H9 (cell line): ENCODE results near the gene GALNT10. TPM values are rescaled to one million over a fixed set of nuclear protein-coding genes. Genes with fewer than 3 reads are reported as not detected.

Experiments
- DNase-seq: peaks from one replicate; pipeline ENCODE4 v3.0.0-alpha.2; 2017
- H2AFZ ChIP-seq: one replicate; pipeline ENCODE4 v1.6.1; 2013; ENCODE audit warnings: mild to moderate bottlenecking, low read length, control low read depth, moderate library complexity
- H2AK5ac ChIP-seq: 2 replicates; pipeline ENCODE4 v1.6.1; 2013; ENCODE audit warnings: low read length, control low read depth, mixed read lengths; ENCODE audit not compliant: insufficient read length
- H2BK120ac ChIP-seq: one replicate; pipeline ENCODE4 v1.6.1; 2013; ENCODE audit warnings: low read depth, mild to moderate bottlenecking, low read length, control low read depth, inconsistent platforms; ENCODE audit not compliant: poor library complexity, severe bottlenecking
- H2BK12ac ChIP-seq: 2 replicates; pipeline ENCODE4 v1.6.1; 2013; ENCODE audit warnings: low read length, control low read depth, mixed read lengths, low read depth; ENCODE audit not compliant: insufficient read length
- H2BK15ac ChIP-seq: 2 replicates; pipeline ENCODE4 v1.6.1; 2013; ENCODE audit warnings: low read depth, low read length, control low read depth
- H2BK20ac ChIP-seq: one replicate; pipeline ENCODE4 v1.6.1; 2013; ENCODE audit warnings: low read depth, mild to moderate bottlenecking, low read length, control low read depth, inconsistent platforms; ENCODE audit not compliant: poor library complexity, severe bottlenecking
- H2BK5ac ChIP-seq: 2 replicates; pipeline ENCODE4 v1.6.1; 2013; ENCODE audit warnings: low read length, control low read depth, mixed read lengths; ENCODE audit not compliant: insufficient read length
- H3K14ac ChIP-seq: 2 replicates; pipeline ENCODE4 v1.6.1; 2013; ENCODE audit warnings: low read length, control low read depth; ENCODE audit not compliant: insufficient read depth
- H3K18ac ChIP-seq: 2 replicates; pipeline ENCODE4 v1.6.1; 2013; ENCODE audit warnings: low read depth, mild to moderate bottlenecking, mixed read lengths, low read length, control low read depth; ENCODE audit not compliant: insufficient read length
- H3K23ac ChIP-seq: 2 replicates; pipeline ENCODE4 v1.6.1; 2013; ENCODE audit warnings: low read length, control low read depth, mixed read lengths, low read depth; ENCODE audit not compliant: insufficient read length
- H3K23me2 ChIP-seq: 2 replicates; pipeline ENCODE4 v1.6.1; 2013; ENCODE audit warnings: low read depth, mild to moderate bottlenecking, mixed read lengths, low read length, control low read depth; ENCODE audit not compliant: insufficient read length, poor library complexity, severe bottlenecking
- H3K27ac ChIP-seq: 2 replicates; pipeline ENCODE4 v1.5.1; 2013; ENCODE audit warnings: low read length, control low read depth, mixed read lengths, low read depth; ENCODE audit not compliant: insufficient read length
- H3K27me3 ChIP-seq: 2 replicates; pipeline ENCODE4 v1.6.1; 2013; ENCODE audit warnings: low read length, control low read depth, inconsistent platforms; ENCODE audit not compliant: insufficient read depth
- H3K4ac ChIP-seq: 2 replicates; pipeline ENCODE4 v1.6.1; 2013; ENCODE audit warnings: low read depth, mild to moderate bottlenecking, control low read depth, inconsistent platforms, low read length, moderate library complexity
- H3K4me1 ChIP-seq: 2 replicates; pipeline ENCODE4 v1.6.1; 2013; ENCODE audit warnings: low read length, control low read depth, inconsistent platforms; ENCODE audit not compliant: insufficient read depth
- H3K4me2 ChIP-seq: 2 replicates; pipeline ENCODE4 v1.6.1; 2013; ENCODE audit warnings: low read length, control low read depth, mixed read lengths; ENCODE audit not compliant: insufficient read length, insufficient read depth
- H3K56ac ChIP-seq: 2 replicates; pipeline ENCODE4 v1.6.1; 2013; ENCODE audit warnings: low read depth, mild to moderate bottlenecking, mixed read lengths, low read length, control low read depth; ENCODE audit not compliant: insufficient read length
- H3K79me1 ChIP-seq: 2 replicates; pipeline ENCODE4 v1.6.1; 2013; ENCODE audit warnings: low read depth, mild to moderate bottlenecking, moderate library complexity, low read length, control low read depth, inconsistent platforms; ENCODE audit not compliant: insufficient read depth, poor library complexity, severe bottlenecking
- H3K79me2 ChIP-seq: 2 replicates; pipeline ENCODE4 v1.6.1; 2013; ENCODE audit warnings: low read length, control low read depth, inconsistent platforms; ENCODE audit not compliant: insufficient read depth
- H3K9ac ChIP-seq: 2 replicates; pipeline ENCODE4 v1.6.1; 2013; ENCODE audit warnings: low read length, control low read depth, mixed read lengths; ENCODE audit not compliant: insufficient read length; ENCODE audit errors: extremely low read depth
- H3K9me3 ChIP-seq: one replicate; pipeline ENCODE4 v1.6.1; 2013; ENCODE audit warnings: low read depth, low read length, inconsistent platforms; ENCODE audit not compliant: control insufficient read depth
- H3T11ph ChIP-seq: one replicate; pipeline ENCODE4 v1.6.1; 2013; ENCODE audit warnings: mild to moderate bottlenecking, low read length, control low read depth, inconsistent platforms
- H4K20me1 ChIP-seq: one replicate; pipeline ENCODE4 v1.6.1; 2013; ENCODE audit not compliant: control insufficient read depth, insufficient read length, insufficient read depth
- H4K5ac ChIP-seq: 2 replicates; pipeline ENCODE4 v1.6.1; 2013; ENCODE audit warnings: low read depth, mild to moderate bottlenecking, mixed read lengths, low read length, control low read depth; ENCODE audit not compliant: insufficient read length
- H4K8ac ChIP-seq: replicated peaks from 2 replicates; pipeline ENCODE4 v1.6.1; 2013; ENCODE audit warnings: low read length, control low read depth, mixed read lengths, low read depth; ENCODE audit not compliant: insufficient read length
- H4K91ac ChIP-seq: 2 replicates; pipeline ENCODE4 v1.6.1; 2013; ENCODE audit warnings: low read depth, mild to moderate bottlenecking, moderate library complexity, mixed read lengths, low read length, control low read depth; ENCODE audit not compliant: insufficient read length
- H3K27ac Mint-ChIP-seq, 3 experiments: 2 replicates in 2 of 3; 3 replicates in 1 of 3; pipeline ENCODE4 v1.8.0; 2020 to 2021; ENCODE audit warnings: mixed read lengths in 3 of 3, mild to moderate bottlenecking in 1 of 3, moderate library complexity in 1 of 3
- H3K27me3 Mint-ChIP-seq: 2 replicates; pipeline ENCODE4 v1.8.0; 2021; ENCODE audit warnings: low read depth, mild to moderate bottlenecking, moderate library complexity, mixed read lengths
- H3K36me3 Mint-ChIP-seq, 3 experiments: 2 replicates in 2 of 3; 3 replicates in 1 of 3; pipeline ENCODE4 v1.8.0; 2020 to 2021; ENCODE audit warnings: low read depth in 3 of 3, mixed read lengths in 3 of 3; ENCODE audit not compliant: insufficient read depth in 1 of 3
- H3K4me1 Mint-ChIP-seq, 2 experiments: 2 replicates each; pipeline ENCODE4 v1.8.0; 2020; ENCODE audit warnings: mixed read lengths in 2 of 2
- H3K4me3 Mint-ChIP-seq, 2 experiments: 2 replicates in 1 of 2; 3 replicates in 1 of 2; pipeline ENCODE4 v1.8.0; 2020 to 2021; ENCODE audit warnings: mild to moderate bottlenecking in 2 of 2, mixed read lengths in 2 of 2, moderate library complexity in 1 of 2
- H3K9me3 Mint-ChIP-seq, 2 experiments: 2 replicates in 1 of 2; 3 replicates in 1 of 2; pipeline ENCODE4 v1.8.0; 2020; ENCODE audit warnings: mild to moderate bottlenecking in 2 of 2, mixed read lengths in 2 of 2, moderate library complexity in 1 of 2
- WGBS: extraction: QIAGEN DNeasy Blood & Tissue Kit; methylation state at CpG from one replicate; pipeline ENCODE4 v1.1.7; 2013; ENCODE audit warnings: missing lambda C conversion rate, low lambda C conversion rate, mixed read lengths; ENCODE audit not compliant: insufficient read length; ENCODE audit errors: extremely low coverage; 5-methylcytosine and 5-hydroxymethylcytosine counted together
- total RNA-seq: library from RNA; stranded (reverse); gene quantifications from 2 replicates; pipeline ENCODE4 v1.2.1, GENCODE V29; 2021
- TF ChIP-seq, protein P1 (sequence below): fragments of 200-600 bp; sonication (generic); conservative IDR thresholded peaks from 3 replicates; pipeline ENCODE4 v1.8.0; 2021; ENCODE audit warnings: antibody characterized with exemption, mild to moderate bottlenecking

Gene GALNT10
- total RNA-seq, 1 experiment from 2014 or later: 15.4 TPM

DNA sequence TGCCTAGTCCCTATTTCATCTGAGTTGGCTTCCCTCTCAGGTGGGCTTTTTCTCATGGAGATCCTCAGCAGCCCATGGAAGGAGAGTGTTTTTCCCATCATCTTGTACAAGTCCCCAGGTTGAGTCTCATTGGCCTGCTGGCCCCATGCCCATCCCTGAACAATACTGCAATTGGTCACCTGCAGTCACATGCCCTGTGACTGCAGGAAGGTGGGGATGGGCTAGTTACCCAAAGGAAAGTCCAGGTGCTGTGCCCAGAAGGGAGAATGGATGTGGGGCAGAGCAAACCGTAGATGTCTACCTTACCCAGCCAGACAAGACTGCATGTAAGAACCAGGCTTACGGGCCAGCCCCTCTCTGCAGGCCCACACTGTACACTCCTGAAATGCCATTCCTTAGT, 201.3 kb downstream of the GALNT10 start:
- H3K4me1 ChIP-seq: peaks cover 2% of the 10 kb centered on the region; the same call in 1 of the 2 replicates
- DNase-seq: no peak
- H2BK12ac ChIP-seq: no peak overlapping the region
- H3K4me2 ChIP-seq: no peak overlapping the region
- H3K27ac Mint-ChIP-seq: no peak overlapping the region
- H4K8ac ChIP-seq: no peak overlapping the region
- H3K23me2 ChIP-seq: no peaks in the 10 kb centered on the region
- no peak overlapping the region for H3K9ac ChIP-seq
- H3K9me3 Mint-ChIP-seq: no peaks in the 10 kb centered on the region; a peak in 1 of 5 replicates
- no CpG with 5 or more reads among the region's 2 CpGs for WGBS
- no peak overlapping the region for H3K27ac ChIP-seq
- H3K23ac ChIP-seq: no peak overlapping the region
- H3K9me3 ChIP-seq: no peaks in the 10 kb centered on the region
- H3K18ac ChIP-seq: no peak overlapping the region
- H4K91ac ChIP-seq: no peak overlapping the region
- no peak overlapping the region for H2AK5ac ChIP-seq
- no peak overlapping the region for H3T11ph ChIP-seq
- no peak overlapping the region for H3K14ac ChIP-seq
- H3K79me2 ChIP-seq: no peaks in the 10 kb centered on the region
- no peaks in the 10 kb centered on the region for H3K79me1 ChIP-seq
- no peaks in the 10 kb centered on the region for H3K27me3 ChIP-seq
- H4K20me1 ChIP-seq: no peaks in the 10 kb centered on the region
- TF ChIP-seq, protein P1, sequence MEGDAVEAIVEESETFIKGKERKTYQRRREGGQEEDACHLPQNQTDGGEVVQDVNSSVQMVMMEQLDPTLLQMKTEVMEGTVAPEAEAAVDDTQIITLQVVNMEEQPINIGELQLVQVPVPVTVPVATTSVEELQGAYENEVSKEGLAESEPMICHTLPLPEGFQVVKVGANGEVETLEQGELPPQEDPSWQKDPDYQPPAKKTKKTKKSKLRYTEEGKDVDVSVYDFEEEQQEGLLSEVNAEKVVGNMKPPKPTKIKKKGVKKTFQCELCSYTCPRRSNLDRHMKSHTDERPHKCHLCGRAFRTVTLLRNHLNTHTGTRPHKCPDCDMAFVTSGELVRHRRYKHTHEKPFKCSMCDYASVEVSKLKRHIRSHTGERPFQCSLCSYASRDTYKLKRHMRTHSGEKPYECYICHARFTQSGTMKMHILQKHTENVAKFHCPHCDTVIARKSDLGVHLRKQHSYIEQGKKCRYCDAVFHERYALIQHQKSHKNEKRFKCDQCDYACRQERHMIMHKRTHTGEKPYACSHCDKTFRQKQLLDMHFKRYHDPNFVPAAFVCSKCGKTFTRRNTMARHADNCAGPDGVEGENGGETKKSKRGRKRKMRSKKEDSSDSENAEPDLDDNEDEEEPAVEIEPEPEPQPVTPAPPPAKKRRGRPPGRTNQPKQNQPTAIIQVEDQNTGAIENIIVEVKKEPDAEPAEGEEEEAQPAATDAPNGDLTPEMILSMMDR: no peak
- no peak overlapping the region for H3K4ac ChIP-seq
- no peak overlapping the region for H3K56ac ChIP-seq
- H3K27me3 Mint-ChIP-seq: peaks cover 4% of the 10 kb centered on the region; the same call in 1 of the 2 replicates
- no peak overlapping the region for H2BK120ac ChIP-seq
- H3K36me3 Mint-ChIP-seq: peaks cover 7 to 15% (median 13%) of the 10 kb centered on the region in 3 experiments; a peak in 6 of 7 replicates
- H2BK20ac ChIP-seq: no peak overlapping the region
- no peak overlapping the region for H2BK5ac ChIP-seq
- no peak overlapping the region for H3K4me3 Mint-ChIP-seq
- no peak overlapping the region for H4K5ac ChIP-seq
- peaks cover 39 to 48% of the 10 kb centered on the region in 2 experiments for H3K4me1 Mint-ChIP-seq
- no peak overlapping the region for H2AFZ ChIP-seq
- no peak overlapping the region for H2BK15ac ChIP-seq
